Neural progenitor cell (in vitro differentiated cells): ENCODE data around the gene CEP63. TPM values are rescaled to one million over a fixed set of nuclear protein-coding genes. Genes with fewer than 3 reads are reported as not detected.

ENCODE experiments used
- DNase-seq: peaks from one replicate; pipeline ENCODE4 v3.0.0-alpha.2; 2016; ENCODE audit warnings: low spot score
- H2AFZ ChIP-seq: fragments of 200-600 bp; sonication (generic); replicated peaks from 2 replicates; pipeline ENCODE4 v1.6.1; 2016; ENCODE audit warnings: antibody characterized with exemption
- H3F3A ChIP-seq: fragments of 200-600 bp; sonication (generic); 2 replicates; pipeline ENCODE4 v1.6.1; 2016; ENCODE audit warnings: antibody characterized with exemption, low read depth
- H3K27ac ChIP-seq: fragments of 200-600 bp; sonication (generic); 2 replicates; pipeline ENCODE4 v1.5.1; 2016; ENCODE audit warnings: mild to moderate bottlenecking
- H3K27me3 ChIP-seq: fragments of 200-600 bp; sonication (generic); 2 replicates; pipeline ENCODE4 v1.6.1; 2016; ENCODE audit warnings: mild to moderate bottlenecking, moderate library complexity
- H3K36me3 ChIP-seq: fragments of 200-600 bp; sonication (generic); 2 replicates; pipeline ENCODE4 v1.5.1; 2016
- H3K4me1 ChIP-seq: fragments of 200-600 bp; sonication (generic); 2 replicates; pipeline ENCODE4 v1.6.1; 2016; ENCODE audit warnings: mixed run types
- H3K4me2 ChIP-seq: fragments of 200-600 bp; sonication (generic); 2 replicates; pipeline ENCODE4 v1.6.1; 2016
- H3K4me3 ChIP-seq: fragments of 200-600 bp; sonication (generic); 2 replicates; pipeline ENCODE4 v1.5.1; 2016
- H3K79me2 ChIP-seq: fragments of 200-600 bp; sonication (generic); 2 replicates; pipeline ENCODE4 v1.6.1; 2016; ENCODE audit warnings: low read depth
- H3K9ac ChIP-seq: fragments of 200-600 bp; sonication (generic); 2 replicates; pipeline ENCODE4 v1.6.1; 2016
- H3K9me3 ChIP-seq: fragments of 200-600 bp; sonication (generic); 2 replicates; pipeline ENCODE4 v1.5.1; 2016; ENCODE audit warnings: low read depth
- H4K20me1 ChIP-seq: fragments of 200-600 bp; sonication (generic); 2 replicates; pipeline ENCODE4 v1.6.1; 2016; ENCODE audit warnings: low read depth
- H3K27ac Mint-ChIP-seq: 3 replicates; pipeline ENCODE4 v1.8.0; 2021; ENCODE audit warnings: mixed read lengths
- H3K27me3 Mint-ChIP-seq: 2 replicates; pipeline ENCODE4 v1.8.0; 2022; ENCODE audit warnings: low read depth, mild to moderate bottlenecking, inconsistent platforms, moderate library complexity, mixed read lengths; ENCODE audit not compliant: insufficient read depth
- H3K36me3 Mint-ChIP-seq: 3 replicates; pipeline ENCODE4 v1.8.0; 2021; ENCODE audit warnings: mixed read lengths
- H3K4me1 Mint-ChIP-seq: 3 replicates; pipeline ENCODE4 v1.8.0; 2021; ENCODE audit warnings: mixed read lengths
- H3K4me3 Mint-ChIP-seq: 3 replicates; pipeline ENCODE4 v1.8.0; 2021; ENCODE audit warnings: mild to moderate bottlenecking, moderate library complexity, mixed read lengths
- H3K9me3 Mint-ChIP-seq: 3 replicates; pipeline ENCODE4 v1.8.0; 2020; ENCODE audit warnings: mixed read lengths
- CTCF ChIP-seq: fragments of 200-600 bp; sonication (generic); IDR thresholded peaks from 2 replicates; pipeline ENCODE4 v1.5.1; 2017; ENCODE audit warnings: antibody characterized with exemption, mild to moderate bottlenecking
- EZH2 ChIP-seq: fragments of 200-600 bp; sonication (generic); IDR thresholded peaks from 2 replicates; pipeline ENCODE4 v1.6.1; 2017; ENCODE audit warnings: antibody characterized with exemption, mild to moderate bottlenecking, moderate library complexity
- EZH2phosphoT487 ChIP-seq: fragments of 200-600 bp; sonication (generic); IDR thresholded peaks from 2 replicates; pipeline ENCODE4 v1.6.1; 2017; ENCODE audit warnings: antibody characterized with exemption
- total RNA-seq: library from RNA; depleted of rRNA; stranded (reverse); fragments of >200 nt; gene quantifications from 2 replicates; pipeline ENCODE4 v1.2.3, GENCODE V29; 2015; ENCODE audit warnings: low replicate concordance

CEP63 gene
- total RNA-seq, 1 donor from 2014 or later: 36.2 TPM

GRCh38 chr3:134449951-134450350 lies 35.9 kb upstream of the CEP63 start:
- H3K4me1 Mint-ChIP-seq: peaks cover 5% of the 10 kb centered on the region
- Histone ChIP-seq H3K9ac (no peak overlapping the region), H4K20me1 (no peaks in the 10 kb centered on the region), H3K9me3 (no peaks in the 10 kb centered on the region), H3F3A (no peaks in the 10 kb centered on the region), H3K27me3 (no peaks in the 10 kb centered on the region), H3K36me3 (no peaks in the 10 kb centered on the region), H2AFZ (no peak overlapping the region), H3K27ac (no peak overlapping the region), H3K79me2 (no peaks in the 10 kb centered on the region), H3K4me2 (no peak overlapping the region), H3K4me3 (no peak overlapping the region), H3K4me1 (peaks cover 4% of the 10 kb centered on the region)
- H3K4me3 Mint-ChIP-seq: no peak overlapping the region
- H3K9me3 Mint-ChIP-seq: peaks cover 6% of the 10 kb centered on the region
- no peaks in the 10 kb centered on the region for H3K36me3 Mint-ChIP-seq
- H3K27me3 Mint-ChIP-seq: peaks cover 7% of the 10 kb centered on the region
- DNase-seq: no peak
- H3K27ac Mint-ChIP-seq: no peak overlapping the region
- TF ChIP-seq EZH2 (no peak), CTCF (no peak), EZH2phosphoT487 (no peak)

GRCh38 chr3:134453631-134454030 lies 32.2 kb upstream of the CEP63 start:
- no peak overlapping the region for H3K27ac Mint-ChIP-seq
- peak; percentile 41 for DNase-seq
- H3K4me3 ChIP-seq: no peak overlapping the region

GRCh38 chr3:134457376-134458074 lies 28.3 kb upstream of the CEP63 start:
- Histone ChIP-seq H3K36me3 (no peaks in the 10 kb centered on the region), H3K4me3 (no peak overlapping the region), H3K79me2 (no peaks in the 10 kb centered on the region), H2AFZ (no peak overlapping the region), H3K9ac (no peak overlapping the region), H4K20me1 (no peaks in the 10 kb centered on the region), H3K9me3 (no peaks in the 10 kb centered on the region), H3K4me1 (peaks cover 7% of the 10 kb centered on the region), H3K27ac (no peak overlapping the region), H3K4me2 (no peak overlapping the region), H3F3A (no peaks in the 10 kb centered on the region), H3K27me3 (no peaks in the 10 kb centered on the region)
- DNase-seq: no peak
- Mint-ChIP-seq H3K9me3 (no peaks in the 10 kb centered on the region), H3K4me3 (no peak overlapping the region), H3K27ac (no peak overlapping the region), H3K4me1 (peaks cover 10% of the 10 kb centered on the region), H3K27me3 (no peaks in the 10 kb centered on the region), H3K36me3 (no peaks in the 10 kb centered on the region)
- no peak for TF ChIP-seq EZH2phosphoT487
- TF ChIP-seq CTCF: no peak
- TF ChIP-seq EZH2: no peak

More at GRCh38 chr3:134453631-134454030, 32.2 kb upstream of the CEP63 start:
- no peaks in the 10 kb centered on the region for H3K27me3 ChIP-seq
- H3K9me3 Mint-ChIP-seq: no peaks in the 10 kb centered on the region
- H3K36me3 Mint-ChIP-seq: no peaks in the 10 kb centered on the region
- H3F3A ChIP-seq: no peaks in the 10 kb centered on the region
- H3K27ac ChIP-seq: no peak overlapping the region
- H4K20me1 ChIP-seq: no peaks in the 10 kb centered on the region
- H3K9me3 ChIP-seq: no peaks in the 10 kb centered on the region
- peaks cover 2% of the 10 kb centered on the region for H3K27me3 Mint-ChIP-seq
- TF ChIP-seq EZH2phosphoT487 (no peak), CTCF (peak; percentile 47)
- H3K9ac ChIP-seq: no peak overlapping the region
- H3K4me1 Mint-ChIP-seq: peaks cover 5% of the 10 kb centered on the region
- no peak overlapping the region for H3K4me3 Mint-ChIP-seq
- no peaks in the 10 kb centered on the region for H3K36me3 ChIP-seq
- no peaks in the 10 kb centered on the region for H3K79me2 ChIP-seq
- peak overlapping the region; percentile 19 for H2AFZ ChIP-seq
- H3K4me1 ChIP-seq: peaks cover 4% of the 10 kb centered on the region
- no peak overlapping the region for H3K4me2 ChIP-seq
